Activated effector memory CD4-positive, alpha-beta T cell treated with Interleukin-2 at 50 U/mL for 16 hours (primary cell): ENCODE results near the gene CCDC34.

Source experiments
- DNase-seq: peaks from one replicate; pipeline ENCODE4 v3.0.0-alpha.2; 2020

The CCDC34 gene

GRCh38 chr11:27290261-27291050, 72.6 kb downstream of the CCDC34 start:
- DNase-seq, result no peak
